ENCODE data around the gene SUMF1.
"Not testable (repeated sequence)": the region's sequence is repeated elsewhere in the genome, so short reads cannot be mapped to it uniquely, and the experiment has no call there.

Gene SUMF1

GRCh38 chr3:4461468-4462090 is 5.5 kb downstream of the SUMF1 start:
- no peak for DNase-seq (ENCODE audit: low read depth in 3 of 3)

GRCh38 chr3:4460334-4460733 is 6.7 kb downstream of the SUMF1 start:
- DNase-seq (ENCODE audit: low read depth in 3 of 3): no peak

GRCh38 chr3:4458961-4459360 is 8.1 kb downstream of the SUMF1 start:
- no peak for DNase-seq (ENCODE audit: low read depth in 3 of 3)

GRCh38 chr3:4456780-4457179 is 10.3 kb downstream of the SUMF1 start:
- not testable (repeated sequence) for DNase-seq (ENCODE audit: low read depth in 3 of 3)

- no peak for DNase-seq (ENCODE audit: low read depth in 3 of 3)
Measured at GRCh38 chr3:4454142-4454541, 12.9 kb downstream of the SUMF1 start.

- no peak for DNase-seq (ENCODE audit: low read depth in 3 of 3)
Measured at GRCh38 chr3:4449043-4449805, 17.8 kb downstream of the SUMF1 start.

- no peak for DNase-seq (ENCODE audit: low read depth in 3 of 3)
Measured at GRCh38 chr3:4448187-4448586, 18.9 kb downstream of the SUMF1 start.

GRCh38 chr3:4447295-4447999 is 19.6 kb downstream of the SUMF1 start:
- no peak for DNase-seq (ENCODE audit: low read depth in 3 of 3)

GRCh38 chr3:4440951-4441350 is 26.1 kb downstream of the SUMF1 start:
- no peak for DNase-seq (ENCODE audit: low read depth in 3 of 3)

- no peak for DNase-seq (ENCODE audit: low read depth in 3 of 3)
Measured at GRCh38 chr3:4438296-4438695, 28.8 kb downstream of the SUMF1 start.

GRCh38 chr3:4432259-4432658 is 34.8 kb downstream of the SUMF1 start:
- no peak for DNase-seq (ENCODE audit: low read depth in 3 of 3)

- no peak for DNase-seq (ENCODE audit: low read depth in 3 of 3)
Measured at GRCh38 chr3:4429648-4430350, 37.3 kb downstream of the SUMF1 start.

- DNase-seq (ENCODE audit: low read depth in 3 of 3): no peak
Measured at GRCh38 chr3:4426782-4427344, 40.2 kb downstream of the SUMF1 start.

GRCh38 chr3:4426261-4426781 is 40.7 kb downstream of the SUMF1 start:
- DNase-seq (ENCODE audit: low read depth in 3 of 3): no peak

GRCh38 chr3:4425707-4426106 is 41.4 kb downstream of the SUMF1 start:
- no peak for DNase-seq (ENCODE audit: low read depth in 3 of 3)

- DNase-seq (ENCODE audit: low read depth in 3 of 3): no peak
Measured at GRCh38 chr3:4425055-4425454, 42.0 kb downstream of the SUMF1 start.

- DNase-seq (ENCODE audit: low read depth in 3 of 3): no peak
Measured at GRCh38 chr3:4421121-4421520, 45.9 kb downstream of the SUMF1 start.

- no peak for DNase-seq (ENCODE audit: low read depth in 3 of 3)
Measured at GRCh38 chr3:4419920-4420319, 47.1 kb downstream of the SUMF1 start.

GRCh38 chr3:4419386-4419785 is 47.7 kb downstream of the SUMF1 start:
- no peak for DNase-seq (ENCODE audit: low read depth in 3 of 3)

GRCh38 chr3:4418156-4418555 is 48.9 kb downstream of the SUMF1 start:
- no peak for DNase-seq (ENCODE audit: low read depth in 3 of 3)

- DNase-seq (ENCODE audit: low read depth in 3 of 3): no peak
Measured at GRCh38 chr3:4417449-4417848, 49.6 kb downstream of the SUMF1 start.

- no peak for DNase-seq (ENCODE audit: low read depth in 3 of 3)
Measured at GRCh38 chr3:4416961-4417360, 50.1 kb downstream of the SUMF1 start.
